HG03064 (cell line): ENCODE data around the gene MARCHF3.
A peak's percentile ranks its signal among the peaks of the same experiment; 100 is the strongest.
"Not testable (repeated sequence)": the region's sequence is repeated elsewhere in the genome, so short reads cannot be mapped to it uniquely, and the experiment has no call there.

ENCODE experiments used
- ATAC-seq: cut with Tn5 transposase; IDR thresholded peaks from one replicate; pipeline ENCODE4 v1.9.1; 2021; ENCODE audit warnings: low read depth; ENCODE audit not compliant: unreplicated experiment

MARCHF3 gene

GRCh38 chr5:127014573-127014972 lies 15.8 kb downstream of the MARCHF3 start:
- ATAC-seq = no peak

GRCh38 chr5:127013407-127013806 lies 17.0 kb downstream of the MARCHF3 start:
- no peak for ATAC-seq

DNA sequence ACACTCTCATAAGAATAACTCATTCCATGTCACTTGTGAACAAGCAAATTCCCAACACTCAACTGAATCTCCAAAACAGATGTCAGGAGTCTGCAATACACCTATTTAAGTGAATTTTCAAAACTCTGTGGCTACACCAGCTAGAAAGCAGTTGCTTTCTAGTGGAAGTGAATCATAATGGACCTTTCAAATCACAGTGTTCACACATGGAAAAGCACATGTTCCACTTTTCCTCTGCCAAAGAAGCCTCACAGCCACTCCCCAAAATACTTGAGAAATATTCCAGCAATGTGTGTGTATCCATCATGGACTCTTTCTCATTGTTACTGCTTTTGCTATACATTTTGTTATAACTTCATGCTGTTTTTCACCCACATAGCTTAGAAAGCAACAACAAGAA lies 17.4 kb downstream of the MARCHF3 start:
- no peak for ATAC-seq

DNA sequence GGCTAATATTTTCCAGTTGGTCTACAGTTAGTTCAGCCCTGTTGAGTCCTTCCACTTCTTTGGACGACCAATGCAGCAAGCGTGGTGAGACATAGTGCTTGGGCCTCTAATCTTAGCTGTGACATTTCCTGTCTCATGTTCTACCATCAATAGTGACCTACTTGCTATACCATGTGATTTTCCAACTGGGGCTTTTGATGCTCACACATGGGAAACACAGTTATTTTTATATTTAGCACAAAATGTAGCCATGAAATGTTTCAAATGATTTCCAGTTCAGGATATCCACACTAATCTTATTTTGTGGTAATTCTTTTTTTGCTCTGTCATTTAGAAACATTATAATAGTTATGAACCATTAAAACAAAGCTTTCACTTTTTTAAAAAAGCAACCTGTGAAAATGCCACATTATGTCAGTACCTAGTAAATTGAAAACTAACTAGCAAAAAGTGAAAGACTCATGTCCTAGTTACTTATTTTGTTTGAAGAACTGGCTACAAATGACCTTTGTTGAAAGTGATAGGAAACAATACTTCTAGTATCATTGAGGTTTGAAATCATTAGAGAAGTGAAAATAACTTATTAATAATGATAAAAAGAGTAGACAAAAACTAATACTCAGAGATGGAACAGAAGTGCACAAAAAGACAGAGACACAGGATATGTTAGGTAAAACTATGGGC lies 18.3 kb downstream of the MARCHF3 start:
- ATAC-seq = peak; percentile 80

GRCh38 chr5:127011153-127011552 lies 19.2 kb downstream of the MARCHF3 start:
- no peak for ATAC-seq

- ATAC-seq = no peak
Observed at GRCh38 chr5:127010362-127010761, 20.0 kb downstream of the MARCHF3 start.

DNA sequence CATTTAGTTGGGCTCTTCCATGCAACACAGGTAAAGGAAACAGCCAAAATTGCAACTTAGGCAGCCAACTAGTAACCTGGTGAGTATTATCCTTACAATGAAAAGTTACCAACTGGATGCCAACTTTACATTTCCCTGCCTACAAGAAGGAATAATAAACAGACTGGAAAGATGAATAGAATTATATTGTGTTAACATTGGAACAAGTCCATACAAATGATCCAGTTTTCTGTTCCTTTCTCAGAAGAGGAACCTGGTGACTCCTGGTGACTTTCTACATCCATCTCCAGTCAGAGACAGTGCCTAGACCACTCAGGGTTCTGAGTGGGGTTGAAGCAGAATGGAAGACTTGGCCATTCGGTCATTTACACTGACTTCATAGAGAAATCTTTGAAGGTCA lies 20.6 kb downstream of the MARCHF3 start:
- no peak for ATAC-seq

GRCh38 chr5:127008300-127008975 lies 21.9 kb downstream of the MARCHF3 start:
- no peak for ATAC-seq

- ATAC-seq = no peak
Observed at GRCh38 chr5:127007522-127007921, 22.8 kb downstream of the MARCHF3 start.

DNA sequence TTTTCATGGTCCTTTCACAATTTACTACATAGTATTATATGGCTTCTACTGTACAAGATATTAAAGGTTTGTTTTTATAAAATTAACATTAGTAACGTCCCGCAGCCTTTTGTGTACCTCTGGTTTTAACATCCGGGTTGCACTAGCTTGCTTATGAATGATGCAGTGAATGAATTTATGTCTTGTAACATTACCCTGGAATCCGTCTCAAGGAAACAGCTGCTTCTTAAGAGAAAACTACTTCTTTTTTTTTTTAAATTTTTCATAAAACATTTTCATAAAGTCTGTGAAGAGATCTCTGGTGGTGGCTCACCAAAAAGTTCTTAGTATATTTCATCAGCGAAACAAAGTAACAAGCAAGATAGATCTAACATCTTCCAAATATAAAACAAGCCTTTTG lies 23.6 kb downstream of the MARCHF3 start:
- ATAC-seq = no peak

GRCh38 chr5:127005282-127005681 lies 25.1 kb downstream of the MARCHF3 start:
- ATAC-seq = not testable (repeated sequence)

DNA sequence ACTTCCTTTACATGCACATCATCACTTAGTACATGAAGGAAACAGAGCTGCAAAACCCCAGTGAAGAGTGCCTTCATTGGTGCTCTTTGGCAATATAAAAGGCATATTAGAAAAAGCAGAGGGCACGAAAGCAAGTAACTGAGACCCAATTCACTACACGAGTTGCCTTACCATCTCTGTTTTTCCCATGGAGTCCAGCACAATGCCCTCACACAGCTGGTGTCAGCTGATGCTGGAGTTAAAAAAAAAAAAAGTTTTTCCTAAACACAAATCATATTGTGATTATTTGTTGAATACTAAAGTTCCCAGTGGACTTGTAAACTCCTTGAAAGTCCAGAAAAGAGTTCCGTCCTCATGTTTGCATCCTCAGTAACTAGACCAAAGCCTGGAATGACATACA lies 25.6 kb downstream of the MARCHF3 start:
- no peak for ATAC-seq

DNA sequence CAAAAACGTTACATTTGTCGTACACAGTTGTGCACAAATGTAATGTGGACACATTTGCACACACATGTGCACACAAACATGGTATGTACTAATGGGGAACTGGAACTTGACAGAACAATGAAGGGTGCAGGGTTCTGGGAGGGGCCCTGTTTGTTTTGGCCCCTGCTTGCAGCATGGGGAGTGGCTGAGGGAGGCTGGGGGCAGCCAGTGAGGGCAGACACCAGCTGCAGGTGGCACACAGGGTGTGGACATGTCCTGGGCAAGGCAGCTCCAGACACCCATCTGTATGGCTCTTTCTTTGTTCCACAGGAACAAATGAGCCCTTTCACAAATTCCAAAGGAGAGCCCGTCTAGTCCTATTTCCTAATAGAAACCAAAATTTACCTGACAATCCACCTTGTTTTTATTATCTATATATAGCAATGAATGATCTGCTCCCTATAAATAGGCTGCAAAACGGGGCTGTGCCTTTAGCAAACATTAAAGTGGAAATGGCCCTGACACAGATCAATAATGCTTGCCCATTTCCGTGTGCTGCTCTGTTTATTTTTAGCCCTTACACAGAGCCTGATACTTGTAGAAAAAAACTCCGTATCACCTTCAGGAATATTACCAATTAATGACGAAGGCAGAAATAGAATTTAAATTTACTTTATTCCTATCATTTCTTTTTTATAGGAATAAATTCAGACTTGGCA lies 26.4 kb downstream of the MARCHF3 start:
- no peak for ATAC-seq

DNA sequence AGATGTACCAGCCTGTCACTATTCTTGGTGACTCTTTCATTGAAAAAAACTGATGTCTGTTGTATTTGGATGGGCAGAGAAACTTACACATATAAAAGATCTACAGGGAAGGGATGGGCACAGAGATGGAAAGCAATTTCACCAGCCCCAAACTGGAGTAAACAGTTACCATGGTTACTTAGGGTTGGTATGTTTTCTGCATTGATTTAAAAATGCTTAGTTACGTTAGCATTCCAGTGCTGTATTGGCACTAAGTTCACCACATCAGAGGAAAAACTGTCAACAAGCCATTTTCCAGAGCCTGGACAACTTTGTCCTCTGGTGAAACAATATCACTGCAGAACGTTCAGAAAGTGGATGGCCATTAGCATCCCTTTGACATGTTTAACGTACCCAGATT lies 28.0 kb downstream of the MARCHF3 start:
- no peak for ATAC-seq

DNA sequence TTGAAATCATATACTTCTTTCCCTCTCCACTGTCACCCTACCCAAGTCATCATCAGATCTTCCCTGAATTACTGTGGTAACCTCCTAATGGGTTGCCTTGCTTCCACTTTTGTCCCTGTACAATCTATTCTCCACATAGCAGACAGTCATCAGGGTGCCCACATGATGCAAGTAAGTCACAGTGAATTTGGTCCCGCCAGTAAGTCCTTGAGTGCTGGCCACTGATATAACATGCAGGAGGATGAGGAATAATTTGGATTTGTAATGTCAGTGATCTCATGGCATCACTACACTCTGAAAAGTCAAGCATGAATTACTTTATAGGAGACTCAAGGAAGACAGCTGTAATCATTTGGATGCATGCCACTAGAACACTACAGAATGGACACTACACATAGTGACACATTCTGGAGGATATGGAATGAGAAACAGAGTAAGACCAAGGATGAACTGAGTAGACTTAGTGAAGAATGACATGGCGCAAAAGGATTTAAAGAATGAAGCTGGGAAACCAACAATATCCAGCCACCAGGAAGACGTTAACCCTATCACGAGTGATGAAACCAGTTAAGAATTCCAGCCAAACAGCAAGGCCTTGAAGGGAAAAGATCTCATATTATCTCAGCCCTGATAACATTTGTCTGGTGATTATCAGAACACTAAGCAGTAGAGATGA lies 28.6 kb downstream of the MARCHF3 start:
- ATAC-seq = no peak

DNA sequence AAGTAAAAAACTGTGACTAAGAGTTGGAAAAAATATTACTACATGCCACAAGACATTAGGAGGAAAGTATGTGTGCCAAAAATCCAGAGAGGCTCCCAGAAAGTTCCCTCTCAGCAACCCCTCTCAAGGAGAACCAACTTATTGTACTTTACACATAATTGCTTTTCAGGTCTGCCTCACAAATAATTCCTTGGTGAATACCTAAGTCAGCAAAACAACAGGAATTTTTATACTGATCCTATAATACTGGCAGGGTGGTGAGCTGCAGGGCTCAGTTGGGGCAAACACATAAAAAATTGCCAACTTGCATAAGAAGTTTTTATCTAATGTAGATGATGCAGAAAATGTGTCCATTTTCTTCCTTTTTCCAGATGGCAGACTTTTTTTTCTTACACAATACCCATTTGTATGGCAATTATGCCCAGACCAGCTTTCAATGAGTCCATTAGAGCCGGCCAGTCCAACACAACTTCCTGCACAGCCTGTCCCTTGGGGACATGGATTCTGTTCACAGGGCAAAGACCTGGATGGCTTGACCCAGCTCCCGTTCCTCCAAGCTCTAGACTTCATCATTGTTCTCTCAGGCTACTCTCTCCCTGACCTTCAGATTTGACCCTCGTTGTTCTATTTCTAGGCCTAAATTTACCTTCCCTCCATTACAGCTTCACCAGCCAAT lies 31.3 kb downstream of the MARCHF3 start:
- ATAC-seq = no peak

DNA sequence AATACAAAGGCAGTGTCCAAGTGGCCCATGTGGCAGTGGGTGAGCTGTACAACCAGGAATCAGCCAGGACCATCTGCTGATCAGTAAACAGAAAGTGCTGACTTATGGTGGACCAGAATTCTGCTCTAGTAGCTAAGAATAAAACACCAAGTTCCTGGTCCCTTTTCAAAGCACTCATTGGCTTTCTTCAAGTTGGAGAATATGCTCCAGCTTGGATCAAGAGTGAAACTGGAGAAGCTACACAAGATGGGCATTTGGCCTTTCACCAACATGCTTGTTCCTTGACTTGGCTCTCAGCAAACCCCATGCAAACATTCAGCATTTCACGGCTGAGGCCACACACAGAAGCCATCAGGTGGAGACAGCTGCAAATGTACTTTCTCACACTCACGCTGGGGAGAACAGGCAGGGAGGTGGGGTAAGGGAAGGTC lies 32.1 kb downstream of the MARCHF3 start:
- peak; percentile 86 for ATAC-seq

DNA sequence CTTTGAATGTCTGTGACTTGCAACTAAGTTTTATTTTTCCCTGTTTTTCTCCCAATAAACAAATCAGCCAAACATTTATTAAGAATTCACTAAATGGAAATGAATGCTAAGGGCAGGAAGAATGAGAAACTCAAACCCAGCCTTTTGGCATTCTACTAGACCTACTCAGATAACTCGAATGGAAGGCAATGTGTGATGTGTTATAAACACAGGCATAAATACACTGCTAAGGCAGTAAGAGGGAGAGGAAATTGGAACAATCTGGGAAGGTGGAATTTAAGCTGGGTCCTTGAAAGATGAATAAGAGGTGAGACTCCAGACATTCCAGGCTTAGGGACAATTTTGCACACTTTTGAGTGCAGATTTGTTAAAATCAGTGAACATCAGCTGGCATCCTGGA lies 34.7 kb downstream of the MARCHF3 start:
- no peak for ATAC-seq

DNA sequence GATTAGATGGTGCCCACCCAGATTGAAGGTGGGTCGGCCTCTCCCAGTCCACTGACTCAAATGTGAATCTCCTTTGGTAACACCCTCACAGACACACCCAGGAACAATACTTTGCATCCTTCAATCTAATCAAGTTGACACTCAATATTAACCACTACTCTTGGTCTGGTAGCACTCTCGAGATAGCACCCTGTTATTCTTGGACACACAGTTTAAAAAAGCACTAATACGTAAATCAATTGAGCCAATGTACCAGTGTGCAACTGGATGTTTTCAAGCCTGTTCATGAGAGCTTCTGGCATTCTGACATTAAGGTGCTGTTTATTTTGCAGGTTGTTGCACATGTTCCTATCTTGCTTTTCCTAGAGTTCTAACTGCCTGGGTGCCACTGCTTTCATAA lies 35.3 kb downstream of the MARCHF3 start:
- no peak for ATAC-seq

DNA sequence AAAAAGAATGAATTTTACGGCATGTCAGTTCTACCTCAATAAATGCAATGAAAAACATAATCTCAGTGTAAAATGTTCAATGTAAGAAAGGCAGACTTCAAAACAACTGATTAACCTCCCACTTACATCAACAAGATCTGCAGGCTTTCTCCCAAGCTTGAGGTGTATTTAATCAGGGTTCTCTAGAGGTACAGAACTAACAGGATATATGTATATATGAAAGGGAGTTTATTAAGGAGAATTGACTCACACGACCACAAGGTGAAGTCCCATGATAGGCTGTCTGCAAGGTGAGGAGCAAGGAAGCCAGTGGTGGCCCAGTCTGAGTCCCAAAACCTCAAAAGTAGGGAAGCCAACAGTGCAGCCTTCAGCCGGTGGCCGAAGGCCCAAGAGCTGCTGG lies 35.9 kb downstream of the MARCHF3 start:
- ATAC-seq = no peak
